ENCODE results near the gene PDE6A.
A peak's percentile ranks its signal among the peaks of the same experiment; 100 is the strongest.

The PDE6A gene

DNA sequence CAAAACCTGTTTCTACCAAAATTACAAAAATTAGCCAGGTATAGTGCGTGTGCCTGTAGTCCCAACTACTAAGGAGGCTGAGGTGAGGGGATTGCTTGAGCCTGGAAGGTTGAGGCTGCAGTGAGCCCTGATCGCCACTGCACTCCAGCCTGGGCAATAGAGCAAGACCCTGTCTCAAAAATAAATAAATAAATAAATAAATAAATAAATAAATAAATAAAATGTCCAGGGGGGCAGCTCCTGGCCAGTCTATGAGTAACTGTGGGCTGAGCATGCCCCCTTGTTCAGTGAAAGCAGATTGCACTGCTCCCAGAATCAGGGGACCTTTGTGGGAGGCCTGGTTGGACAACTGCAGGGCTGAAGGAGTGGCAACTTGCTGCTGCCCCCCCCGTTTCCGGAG, 62.7 kb downstream of the PDE6A start:
- Histone ChIP-seq H3K27ac (ENCODE audit: extremely low read depth, low read depth, low read length) (no peak overlapping the region), H3K4me3 (ENCODE audit: low read depth, low read length) (no peak overlapping the region), H3K36me3 (ENCODE audit: control insufficient read depth in 2 of 2, insufficient read depth in 1 of 2, low read length in 2 of 2) (no peaks in the 10 kb centered on the region), H3K4me1 (ENCODE audit: control insufficient read depth, insufficient read depth, low read length) (no peaks in the 10 kb centered on the region), H3K9me3 (ENCODE audit: control insufficient read depth, insufficient read depth, low read depth, low read length) (no peaks in the 10 kb centered on the region)
- ChIA-PET CTCF (interaction anchor here (0.5 to 1.4 kb wide), 3 partner anchors 16 to 528 kb away, joined by 3 read pairs; no protein-coding TSS in a partner anchor), POLR2A (no interaction called here)
- TF ChIP-seq MEIS1 (CRISPR knock-in tag; IDR thresholded peaks at IDR 0.05; ENCODE audit: borderline replicate concordance) (no peak), ZNF366 (tag by site-specific recombination; conservative IDR thresholded peaks at IDR 0.05) (no peak), ZNF155 (tag by site-specific recombination; IDR thresholded peaks at IDR 0.05) (no peak), ZNF133 (tag by site-specific recombination; IDR thresholded peaks at IDR 0.05) (no peak), ZNF324 (tag by site-specific recombination; IDR thresholded peaks at IDR 0.05) (no peak), ZNF791 (tag by site-specific recombination; IDR thresholded peaks at IDR 0.05) (no peak), ZNF623 (tag by site-specific recombination; IDR thresholded peaks at IDR 0.05) (peak; percentile 79), SALL2 (tag by site-specific recombination; IDR thresholded peaks at IDR 0.05; ENCODE audit: borderline replicate concordance) (no peak), ZNF223 (tag by site-specific recombination; IDR thresholded peaks at IDR 0.05) (no peak), ZNF701 (tag by site-specific recombination; IDR thresholded peaks at IDR 0.05) (no peak), ZNF266 (tag by site-specific recombination; IDR thresholded peaks at IDR 0.05; ENCODE audit: low read depth) (peak; percentile 70; the same call in 1 of the 2 replicates), SCRT2 (tag by site-specific recombination; IDR thresholded peaks at IDR 0.05) (no peak), ZNF596 (tag by site-specific recombination; IDR thresholded peaks at IDR 0.05) (no peak), ZNF112 (tag by site-specific recombination; IDR thresholded peaks at IDR 0.05) (no peak), ZSCAN16 (tag by site-specific recombination; IDR thresholded peaks at IDR 0.05) (no peak), WT1 (tag by site-specific recombination; IDR thresholded peaks at IDR 0.05) (no peak), ZBTB8A (tag by site-specific recombination; IDR thresholded peaks at IDR 0.05) (peak; percentile 71), ZNF785 (tag by site-specific recombination; IDR thresholded peaks at IDR 0.05) (no peak), ZNF132 (tag by site-specific recombination; IDR thresholded peaks at IDR 0.05; ENCODE audit: borderline replicate concordance) (no peak)
- TF ChIP-seq, protein P1, sequence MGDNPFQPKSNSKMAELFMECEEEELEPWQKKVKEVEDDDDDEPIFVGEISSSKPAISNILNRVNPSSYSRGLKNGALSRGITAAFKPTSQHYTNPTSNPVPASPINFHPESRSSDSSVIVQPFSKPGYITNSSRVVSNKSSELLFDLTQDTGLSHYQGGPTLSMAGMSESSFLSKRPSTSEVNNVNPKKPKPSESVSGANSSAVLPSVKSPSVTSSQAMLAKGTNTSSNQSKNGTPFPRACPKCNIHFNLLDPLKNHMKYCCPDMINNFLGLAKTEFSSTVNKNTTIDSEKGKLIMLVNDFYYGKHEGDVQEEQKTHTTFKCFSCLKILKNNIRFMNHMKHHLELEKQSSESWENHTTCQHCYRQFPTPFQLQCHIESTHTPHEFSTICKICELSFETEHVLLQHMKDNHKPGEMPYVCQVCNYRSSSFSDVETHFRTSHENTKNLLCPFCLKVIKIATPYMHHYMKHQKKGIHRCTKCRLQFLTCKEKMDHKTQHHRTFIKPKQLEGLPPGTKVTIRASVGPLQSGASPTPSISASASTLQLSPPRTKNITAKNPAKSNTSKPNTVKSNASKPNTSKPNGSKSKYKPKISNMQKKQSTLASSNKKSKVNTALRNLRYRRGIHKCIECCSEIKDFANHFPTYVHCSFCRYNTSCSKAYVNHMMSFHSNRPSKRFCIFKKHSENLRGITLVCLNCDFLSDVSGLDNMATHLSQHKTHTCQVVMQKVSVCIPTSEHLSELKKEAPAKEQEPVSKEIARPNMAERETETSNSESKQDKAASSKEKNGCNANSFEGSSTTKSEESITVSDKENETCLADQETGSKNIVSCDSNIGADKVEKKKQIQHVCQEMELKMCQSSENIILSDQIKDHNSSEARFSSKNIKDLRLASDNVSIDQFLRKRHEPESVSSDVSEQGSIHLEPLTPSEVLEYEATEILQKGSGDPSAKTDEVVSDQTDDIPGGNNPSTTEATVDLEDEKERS (tag by site-specific recombination; IDR thresholded peaks at IDR 0.05): no peak
- TF ChIP-seq, protein P2, sequence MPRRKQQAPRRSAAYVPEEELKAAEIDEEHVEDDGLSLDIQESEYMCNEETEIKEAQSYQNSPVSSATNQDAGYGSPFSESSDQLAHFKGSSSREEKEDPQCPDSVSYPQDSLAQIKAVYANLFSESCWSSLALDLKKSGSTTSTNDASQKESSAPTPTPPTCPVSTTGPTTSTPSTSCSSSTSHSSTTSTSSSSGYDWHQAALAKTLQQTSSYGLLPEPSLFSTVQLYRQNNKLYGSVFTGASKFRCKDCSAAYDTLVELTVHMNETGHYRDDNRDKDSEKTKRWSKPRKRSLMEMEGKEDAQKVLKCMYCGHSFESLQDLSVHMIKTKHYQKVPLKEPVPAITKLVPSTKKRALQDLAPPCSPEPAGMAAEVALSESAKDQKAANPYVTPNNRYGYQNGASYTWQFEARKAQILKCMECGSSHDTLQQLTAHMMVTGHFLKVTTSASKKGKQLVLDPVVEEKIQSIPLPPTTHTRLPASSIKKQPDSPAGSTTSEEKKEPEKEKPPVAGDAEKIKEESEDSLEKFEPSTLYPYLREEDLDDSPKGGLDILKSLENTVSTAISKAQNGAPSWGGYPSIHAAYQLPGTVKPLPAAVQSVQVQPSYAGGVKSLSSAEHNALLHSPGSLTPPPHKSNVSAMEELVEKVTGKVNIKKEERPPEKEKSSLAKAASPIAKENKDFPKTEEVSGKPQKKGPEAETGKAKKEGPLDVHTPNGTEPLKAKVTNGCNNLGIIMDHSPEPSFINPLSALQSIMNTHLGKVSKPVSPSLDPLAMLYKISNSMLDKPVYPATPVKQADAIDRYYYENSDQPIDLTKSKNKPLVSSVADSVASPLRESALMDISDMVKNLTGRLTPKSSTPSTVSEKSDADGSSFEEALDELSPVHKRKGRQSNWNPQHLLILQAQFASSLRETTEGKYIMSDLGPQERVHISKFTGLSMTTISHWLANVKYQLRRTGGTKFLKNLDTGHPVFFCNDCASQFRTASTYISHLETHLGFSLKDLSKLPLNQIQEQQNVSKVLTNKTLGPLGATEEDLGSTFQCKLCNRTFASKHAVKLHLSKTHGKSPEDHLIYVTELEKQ (tag by site-specific recombination; IDR thresholded peaks at IDR 0.05; ENCODE audit: borderline replicate concordance): no peak; the same call in 1 of the 2 replicates
- TF ChIP-seq, protein P3, sequence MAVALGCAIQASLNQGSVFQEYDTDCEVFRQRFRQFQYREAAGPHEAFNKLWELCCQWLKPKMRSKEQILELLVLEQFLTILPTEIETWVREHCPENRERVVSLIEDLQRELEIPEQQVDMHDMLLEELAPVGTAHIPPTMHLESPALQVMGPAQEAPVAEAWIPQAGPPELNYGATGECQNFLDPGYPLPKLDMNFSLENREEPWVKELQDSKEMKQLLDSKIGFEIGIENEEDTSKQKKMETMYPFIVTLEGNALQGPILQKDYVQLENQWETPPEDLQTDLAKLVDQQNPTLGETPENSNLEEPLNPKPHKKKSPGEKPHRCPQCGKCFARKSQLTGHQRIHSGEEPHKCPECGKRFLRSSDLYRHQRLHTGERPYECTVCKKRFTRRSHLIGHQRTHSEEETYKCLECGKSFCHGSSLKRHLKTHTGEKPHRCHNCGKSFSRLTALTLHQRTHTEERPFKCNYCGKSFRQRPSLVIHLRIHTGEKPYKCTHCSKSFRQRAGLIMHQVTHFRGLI (tag by site-specific recombination; IDR thresholded peaks at IDR 0.05): no peak
- TF ChIP-seq, protein P4, sequence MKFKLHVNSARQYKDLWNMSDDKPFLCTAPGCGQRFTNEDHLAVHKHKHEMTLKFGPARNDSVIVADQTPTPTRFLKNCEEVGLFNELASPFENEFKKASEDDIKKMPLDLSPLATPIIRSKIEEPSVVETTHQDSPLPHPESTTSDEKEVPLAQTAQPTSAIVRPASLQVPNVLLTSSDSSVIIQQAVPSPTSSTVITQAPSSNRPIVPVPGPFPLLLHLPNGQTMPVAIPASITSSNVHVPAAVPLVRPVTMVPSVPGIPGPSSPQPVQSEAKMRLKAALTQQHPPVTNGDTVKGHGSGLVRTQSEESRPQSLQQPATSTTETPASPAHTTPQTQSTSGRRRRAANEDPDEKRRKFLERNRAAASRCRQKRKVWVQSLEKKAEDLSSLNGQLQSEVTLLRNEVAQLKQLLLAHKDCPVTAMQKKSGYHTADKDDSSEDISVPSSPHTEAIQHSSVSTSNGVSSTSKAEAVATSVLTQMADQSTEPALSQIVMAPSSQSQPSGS (tag by site-specific recombination; IDR thresholded peaks at IDR 0.05; ENCODE audit: low read depth): no peak
- TF ChIP-seq, protein P5, sequence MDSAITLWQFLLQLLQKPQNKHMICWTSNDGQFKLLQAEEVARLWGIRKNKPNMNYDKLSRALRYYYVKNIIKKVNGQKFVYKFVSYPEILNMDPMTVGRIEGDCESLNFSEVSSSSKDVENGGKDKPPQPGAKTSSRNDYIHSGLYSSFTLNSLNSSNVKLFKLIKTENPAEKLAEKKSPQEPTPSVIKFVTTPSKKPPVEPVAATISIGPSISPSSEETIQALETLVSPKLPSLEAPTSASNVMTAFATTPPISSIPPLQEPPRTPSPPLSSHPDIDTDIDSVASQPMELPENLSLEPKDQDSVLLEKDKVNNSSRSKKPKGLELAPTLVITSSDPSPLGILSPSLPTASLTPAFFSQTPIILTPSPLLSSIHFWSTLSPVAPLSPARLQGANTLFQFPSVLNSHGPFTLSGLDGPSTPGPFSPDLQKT (IDR thresholded peaks at IDR 0.05; ENCODE audit: borderline replicate concordance, low read depth, low read length): no peak
- TF ChIP-seq, protein P6, sequence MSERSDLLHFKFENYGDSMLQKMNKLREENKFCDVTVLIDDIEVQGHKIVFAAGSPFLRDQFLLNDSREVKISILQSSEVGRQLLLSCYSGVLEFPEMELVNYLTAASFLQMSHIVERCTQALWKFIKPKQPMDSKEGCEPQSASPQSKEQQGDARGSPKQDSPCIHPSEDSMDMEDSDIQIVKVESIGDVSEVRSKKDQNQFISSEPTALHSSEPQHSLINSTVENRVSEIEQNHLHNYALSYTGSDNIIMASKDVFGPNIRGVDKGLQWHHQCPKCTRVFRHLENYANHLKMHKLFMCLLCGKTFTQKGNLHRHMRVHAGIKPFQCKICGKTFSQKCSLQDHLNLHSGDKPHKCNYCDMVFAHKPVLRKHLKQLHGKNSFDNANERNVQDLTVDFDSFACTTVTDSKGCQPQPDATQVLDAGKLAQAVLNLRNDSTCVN (tag by site-specific recombination; optimal IDR thresholded peaks at IDR 0.05): no peak
- TF ChIP-seq, protein P7, sequence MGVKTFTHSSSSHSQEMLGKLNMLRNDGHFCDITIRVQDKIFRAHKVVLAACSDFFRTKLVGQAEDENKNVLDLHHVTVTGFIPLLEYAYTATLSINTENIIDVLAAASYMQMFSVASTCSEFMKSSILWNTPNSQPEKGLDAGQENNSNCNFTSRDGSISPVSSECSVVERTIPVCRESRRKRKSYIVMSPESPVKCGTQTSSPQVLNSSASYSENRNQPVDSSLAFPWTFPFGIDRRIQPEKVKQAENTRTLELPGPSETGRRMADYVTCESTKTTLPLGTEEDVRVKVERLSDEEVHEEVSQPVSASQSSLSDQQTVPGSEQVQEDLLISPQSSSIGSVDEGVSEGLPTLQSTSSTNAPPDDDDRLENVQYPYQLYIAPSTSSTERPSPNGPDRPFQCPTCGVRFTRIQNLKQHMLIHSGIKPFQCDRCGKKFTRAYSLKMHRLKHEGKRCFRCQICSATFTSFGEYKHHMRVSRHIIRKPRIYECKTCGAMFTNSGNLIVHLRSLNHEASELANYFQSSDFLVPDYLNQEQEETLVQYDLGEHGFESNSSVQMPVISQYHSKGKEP (tag by site-specific recombination; IDR thresholded peaks at IDR 0.05): no peak

All from HEK293 (cell line).